ENCODE data around the gene HVCN1.

DNA sequence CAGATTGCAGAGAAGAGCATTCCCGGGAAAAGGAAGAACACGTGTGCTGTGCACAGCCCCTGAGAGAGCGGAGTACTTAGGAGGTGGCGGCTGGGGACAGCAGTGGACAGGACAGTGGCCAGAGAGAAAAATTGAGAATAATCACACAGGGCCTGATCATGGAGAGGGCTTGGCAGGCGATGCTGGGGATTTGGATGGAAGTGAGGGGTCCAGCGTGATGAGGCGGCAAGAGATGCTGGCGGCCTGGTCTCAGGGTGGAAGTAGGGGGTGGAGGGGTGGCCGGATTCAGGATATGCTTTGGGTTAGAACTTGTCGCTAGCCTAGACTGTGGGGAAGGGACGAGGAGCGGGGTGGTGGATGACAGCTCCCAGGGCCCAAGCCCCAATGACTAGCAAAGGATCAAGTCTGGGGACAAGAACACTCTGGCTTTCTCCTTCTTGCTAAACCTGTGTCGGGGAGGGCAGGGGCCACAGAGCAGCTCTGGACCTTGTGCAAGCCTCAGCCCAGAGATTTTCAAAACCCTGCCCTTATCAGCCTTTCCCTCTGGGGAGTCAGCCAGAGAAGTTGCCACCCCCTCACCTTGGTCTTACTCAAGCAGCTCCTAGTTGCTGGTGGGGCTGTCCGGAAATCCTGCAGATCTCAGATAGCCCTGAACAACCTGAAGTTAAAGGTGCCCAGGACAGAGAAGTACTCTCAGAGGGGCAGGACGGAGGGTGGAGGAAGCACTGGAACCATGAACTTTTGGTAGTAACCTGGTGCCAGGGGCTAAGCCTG lies 1.3 kb downstream of the HVCN1 start:
- TF ChIP-seq, protein P1, sequence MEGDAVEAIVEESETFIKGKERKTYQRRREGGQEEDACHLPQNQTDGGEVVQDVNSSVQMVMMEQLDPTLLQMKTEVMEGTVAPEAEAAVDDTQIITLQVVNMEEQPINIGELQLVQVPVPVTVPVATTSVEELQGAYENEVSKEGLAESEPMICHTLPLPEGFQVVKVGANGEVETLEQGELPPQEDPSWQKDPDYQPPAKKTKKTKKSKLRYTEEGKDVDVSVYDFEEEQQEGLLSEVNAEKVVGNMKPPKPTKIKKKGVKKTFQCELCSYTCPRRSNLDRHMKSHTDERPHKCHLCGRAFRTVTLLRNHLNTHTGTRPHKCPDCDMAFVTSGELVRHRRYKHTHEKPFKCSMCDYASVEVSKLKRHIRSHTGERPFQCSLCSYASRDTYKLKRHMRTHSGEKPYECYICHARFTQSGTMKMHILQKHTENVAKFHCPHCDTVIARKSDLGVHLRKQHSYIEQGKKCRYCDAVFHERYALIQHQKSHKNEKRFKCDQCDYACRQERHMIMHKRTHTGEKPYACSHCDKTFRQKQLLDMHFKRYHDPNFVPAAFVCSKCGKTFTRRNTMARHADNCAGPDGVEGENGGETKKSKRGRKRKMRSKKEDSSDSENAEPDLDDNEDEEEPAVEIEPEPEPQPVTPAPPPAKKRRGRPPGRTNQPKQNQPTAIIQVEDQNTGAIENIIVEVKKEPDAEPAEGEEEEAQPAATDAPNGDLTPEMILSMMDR (IDR thresholded peaks at IDR 0.05; ENCODE audit: low read length), result no peak
- TF ChIP-seq EZH2 (IDR thresholded peaks at IDR 0.05; ENCODE audit: borderline replicate concordance, low read length), result no peak
